ENCODE data around the gene IL22RA1.

Gene IL22RA1

DNA sequence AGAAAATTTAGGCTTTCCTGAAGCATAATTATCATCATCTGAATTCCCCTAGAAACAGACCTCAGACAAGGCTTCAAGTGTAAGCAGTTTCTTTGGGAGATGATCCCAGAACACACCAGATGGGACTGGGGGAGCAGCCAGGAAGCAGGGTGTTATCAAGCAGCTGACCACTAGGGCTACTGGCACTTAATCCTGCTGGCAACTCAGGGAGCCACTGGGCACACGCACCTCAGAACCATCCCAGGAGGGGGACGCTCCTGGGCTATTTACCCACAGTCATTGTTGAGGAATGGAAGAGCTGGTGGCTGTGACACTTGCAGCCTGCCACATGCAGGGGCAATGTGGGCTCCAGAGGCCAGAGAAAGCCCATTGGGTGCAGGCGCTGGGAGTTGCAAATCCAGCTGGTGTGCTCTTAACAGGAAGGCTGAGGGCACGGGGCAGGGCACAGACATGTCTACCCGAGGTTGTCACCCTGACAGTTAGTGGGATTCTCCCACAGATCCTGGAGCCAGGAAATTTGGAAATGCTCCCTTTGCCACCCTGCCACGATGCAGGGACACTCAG is 15.1 kb upstream of the IL22RA1 start:
- DNase-seq (ENCODE audit: low read depth) = peak; percentile 6
- no peak overlapping the region for H3K4me3 ChIP-seq (ENCODE audit: control insufficient read depth, low read depth, low read length)
- TF ChIP-seq CTCF (conservative IDR thresholded peaks at IDR 0.05; ENCODE audit: control insufficient read depth, insufficient read depth, low read depth, low read length) = peak; percentile 21

GRCh38 chr1:24156542-24157260 is 13.8 kb upstream of the IL22RA1 start:
- TF ChIP-seq CTCF (conservative IDR thresholded peaks at IDR 0.05; ENCODE audit: control insufficient read depth, insufficient read depth, low read depth, low read length) = no peak
- no peak for DNase-seq (ENCODE audit: low read depth)
- no peak overlapping the region for H3K4me3 ChIP-seq (ENCODE audit: control insufficient read depth, low read depth, low read length)

DNA sequence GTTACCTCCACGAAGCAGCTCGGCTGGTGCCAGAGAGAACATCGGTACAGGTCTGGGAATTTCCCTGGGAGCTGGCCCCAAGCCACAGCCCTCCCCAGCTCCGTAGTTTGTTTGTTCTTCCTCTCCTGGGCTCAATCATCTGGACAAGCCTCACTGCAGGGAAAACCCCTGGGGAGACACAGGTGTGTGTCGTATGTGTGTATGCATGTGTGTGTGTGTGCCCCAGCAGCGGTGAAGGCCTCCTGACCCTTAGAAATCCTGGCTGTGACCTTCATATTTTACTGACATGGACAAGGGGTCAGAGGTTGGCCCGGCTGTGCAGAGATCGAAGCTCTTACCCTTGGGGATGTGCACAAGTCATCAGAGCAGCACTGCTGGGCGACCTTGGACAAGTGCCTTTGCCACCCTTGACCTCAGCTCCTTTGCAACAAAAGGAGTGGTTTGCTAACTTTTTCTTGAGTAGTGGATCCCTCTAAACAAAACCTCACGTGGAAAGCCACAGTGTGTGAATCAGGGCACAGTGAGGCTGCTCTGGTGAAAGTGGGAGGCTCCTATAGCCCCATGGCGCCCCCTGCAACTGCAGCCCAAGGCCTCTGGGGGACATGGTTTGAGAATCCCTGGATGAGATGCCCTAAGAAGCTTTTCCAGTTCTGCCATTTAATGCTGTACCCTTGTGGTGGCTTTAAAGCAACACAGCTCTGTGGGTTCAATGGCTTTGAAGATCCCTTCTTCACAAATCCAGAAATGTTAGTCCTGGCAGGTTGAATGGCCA is 12.3 kb upstream of the IL22RA1 start:
- DNase-seq (ENCODE audit: low read depth) = no peak
- no peak overlapping the region for H3K4me3 ChIP-seq (ENCODE audit: control insufficient read depth, low read depth, low read length)
- no peak for TF ChIP-seq CTCF (conservative IDR thresholded peaks at IDR 0.05; ENCODE audit: control insufficient read depth, insufficient read depth, low read depth, low read length)

- H3K4me3 ChIP-seq (ENCODE audit: control insufficient read depth, low read depth, low read length) = no peak overlapping the region
- DNase-seq (ENCODE audit: low read depth) = no peak
- no peak for TF ChIP-seq CTCF (conservative IDR thresholded peaks at IDR 0.05; ENCODE audit: control insufficient read depth, insufficient read depth, low read depth, low read length)
These were observed 11.3 kb upstream of the IL22RA1 start for GRCh38 chr1:24154215-24154614.

DNA sequence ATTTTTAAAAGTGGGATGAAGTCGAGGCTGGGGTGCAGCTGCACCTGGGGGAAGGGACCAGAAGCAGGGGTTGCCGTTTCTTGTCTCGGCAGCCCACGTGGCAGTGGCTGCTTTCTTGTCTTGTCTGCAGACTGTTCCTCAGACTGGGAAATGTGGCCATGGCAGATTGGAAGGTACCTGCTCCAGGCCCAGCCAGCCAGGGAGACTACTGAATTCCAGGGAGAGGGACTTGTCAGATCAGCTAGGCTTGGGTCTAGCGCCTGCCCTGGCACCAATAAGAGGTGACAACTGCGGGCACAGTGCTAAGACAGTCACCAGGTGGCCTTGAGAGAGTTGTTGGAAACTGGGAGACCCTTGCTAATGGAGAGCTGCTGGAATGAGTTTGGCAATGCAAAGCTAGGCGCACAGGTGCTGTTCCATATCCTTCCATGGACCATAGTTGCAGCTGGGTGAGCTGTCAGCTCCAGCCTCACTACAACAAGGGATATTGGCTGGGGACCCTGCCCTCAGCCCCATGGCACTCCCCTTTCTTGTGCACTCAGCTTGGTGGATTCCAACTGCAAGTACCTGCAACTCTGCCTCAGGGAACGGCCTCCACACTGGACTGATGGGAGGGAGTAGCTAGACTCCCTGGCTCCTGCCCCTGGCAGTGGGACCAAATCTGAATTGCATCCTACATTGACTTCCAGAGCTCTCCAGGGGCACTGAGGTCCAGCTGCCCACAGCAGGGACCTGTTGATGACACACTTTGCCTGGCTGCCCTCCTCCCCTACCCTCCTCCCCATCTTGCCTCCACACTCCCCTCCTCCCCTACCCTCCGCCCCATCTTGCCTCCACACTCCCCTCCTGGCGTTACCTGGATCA is 9.9 kb upstream of the IL22RA1 start:
- no peak overlapping the region for H3K4me3 ChIP-seq (ENCODE audit: control insufficient read depth, low read depth, low read length)
- no peak for DNase-seq (ENCODE audit: low read depth)
- TF ChIP-seq CTCF (conservative IDR thresholded peaks at IDR 0.05; ENCODE audit: control insufficient read depth, insufficient read depth, low read depth, low read length) = no peak

GRCh38 chr1:24151175-24151533 is 8.2 kb upstream of the IL22RA1 start:
- TF ChIP-seq CTCF (conservative IDR thresholded peaks at IDR 0.05; ENCODE audit: control insufficient read depth, insufficient read depth, low read depth, low read length) = no peak
- H3K4me3 ChIP-seq (ENCODE audit: control insufficient read depth, low read depth, low read length) = no peak overlapping the region
- DNase-seq (ENCODE audit: low read depth) = no peak

Data from fibroblast of mammary gland (primary cell).